ENCODE results near the gene MAFF.

DNA sequence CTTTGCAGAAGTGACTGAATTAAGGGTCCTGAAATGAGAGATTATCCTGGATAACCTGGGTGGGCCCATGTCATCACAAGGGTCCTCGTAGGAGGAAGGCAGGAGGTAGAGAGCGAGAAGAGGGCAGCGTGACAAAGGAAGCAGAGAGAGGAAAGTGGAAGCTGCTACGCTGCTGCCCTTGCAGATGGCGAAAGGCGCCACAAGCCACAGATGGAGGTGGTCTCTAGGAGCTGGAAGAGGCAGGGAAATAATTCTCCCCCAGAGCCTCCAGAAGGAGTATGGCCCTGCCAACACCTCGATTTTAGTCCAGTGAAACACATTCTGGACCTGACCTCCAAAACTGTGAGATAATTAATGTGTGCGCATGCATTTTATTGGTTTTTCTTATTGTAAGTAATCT, 57.6 kb downstream of the MAFF start:
- no peak for TF ChIP-seq EP300 (IDR thresholded peaks at IDR 0.05)
- TF ChIP-seq, protein P1, sequence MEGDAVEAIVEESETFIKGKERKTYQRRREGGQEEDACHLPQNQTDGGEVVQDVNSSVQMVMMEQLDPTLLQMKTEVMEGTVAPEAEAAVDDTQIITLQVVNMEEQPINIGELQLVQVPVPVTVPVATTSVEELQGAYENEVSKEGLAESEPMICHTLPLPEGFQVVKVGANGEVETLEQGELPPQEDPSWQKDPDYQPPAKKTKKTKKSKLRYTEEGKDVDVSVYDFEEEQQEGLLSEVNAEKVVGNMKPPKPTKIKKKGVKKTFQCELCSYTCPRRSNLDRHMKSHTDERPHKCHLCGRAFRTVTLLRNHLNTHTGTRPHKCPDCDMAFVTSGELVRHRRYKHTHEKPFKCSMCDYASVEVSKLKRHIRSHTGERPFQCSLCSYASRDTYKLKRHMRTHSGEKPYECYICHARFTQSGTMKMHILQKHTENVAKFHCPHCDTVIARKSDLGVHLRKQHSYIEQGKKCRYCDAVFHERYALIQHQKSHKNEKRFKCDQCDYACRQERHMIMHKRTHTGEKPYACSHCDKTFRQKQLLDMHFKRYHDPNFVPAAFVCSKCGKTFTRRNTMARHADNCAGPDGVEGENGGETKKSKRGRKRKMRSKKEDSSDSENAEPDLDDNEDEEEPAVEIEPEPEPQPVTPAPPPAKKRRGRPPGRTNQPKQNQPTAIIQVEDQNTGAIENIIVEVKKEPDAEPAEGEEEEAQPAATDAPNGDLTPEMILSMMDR (IDR thresholded peaks at IDR 0.05) = no peak

Measured in stomach (tissue), 4 donors.